Measurements from ENCODE around the gene RNASET2. TPM values are rescaled to one million over a fixed set of nuclear protein-coding genes. Genes with fewer than 3 reads are reported as not detected.
A peak's percentile ranks its signal among the peaks of the same experiment; 100 is the strongest.

RNASET2 gene
- total and polyA plus RNA-seq, 12 donors, result 19.4 to 218 (median 59.6) TPM

DNA sequence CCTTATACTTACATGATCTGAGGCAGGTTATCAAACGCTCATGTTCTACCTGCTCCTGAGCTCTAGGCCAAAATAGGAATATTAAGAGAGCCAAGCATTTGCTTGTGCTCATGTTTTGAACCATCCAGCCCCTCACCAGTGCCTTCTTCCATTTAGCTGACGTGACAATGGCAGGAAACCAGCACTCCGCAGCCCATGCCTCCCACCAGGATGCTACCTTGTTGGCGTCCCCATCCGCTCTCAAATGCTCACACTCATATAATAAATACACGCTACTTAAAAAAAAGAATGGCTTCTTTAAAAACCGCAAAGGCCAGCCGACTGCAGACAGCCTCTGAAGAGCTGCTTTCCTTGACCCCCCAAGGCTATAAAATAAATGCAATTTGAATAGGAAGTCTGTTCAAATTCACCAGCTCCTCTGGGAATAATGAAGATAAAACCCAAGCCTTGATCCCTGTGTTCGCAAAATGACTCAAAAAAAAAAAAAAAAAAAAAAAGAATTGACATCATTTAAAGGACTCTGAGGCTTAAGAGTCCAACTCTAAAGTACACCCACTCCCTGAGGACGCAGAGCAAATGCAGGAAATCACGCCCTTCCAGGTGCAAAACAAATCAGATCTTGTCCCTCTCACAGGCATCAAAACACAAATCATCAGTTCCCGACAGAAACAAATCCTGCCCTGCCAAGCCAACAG lies 29.0 kb downstream of the RNASET2 start:
- H3K9me3 ChIP-seq (replicated peaks in 1 of 3), result no peaks in the 10 kb centered on the region
- H3K4me3 ChIP-seq, result no peak overlapping the region
- no peaks in the 10 kb centered on the region for H3K27me3 ChIP-seq
- TF ChIP-seq POLR2A (IDR thresholded peaks at IDR 0.05), result no peak
- TF ChIP-seq CTCF (IDR thresholded peaks at IDR 0.05), result no peak
- intact Hi-C loops (cut with DNase I), result no loop called here
- H3K27ac ChIP-seq, result peak overlapping the region in 1 of 5 donors; percentile 59
- no peaks in the 10 kb centered on the region for H3K4me1 ChIP-seq (replicated peaks in 1 of 2)
- DNase-seq, result peak in 1 of 7 donors; percentile 65
- H3K36me3 ChIP-seq (replicated peaks in 1 of 2), result peaks cover 0 to 8% of the 10 kb centered on the region in 2 donors
- 84 to 92% (median 88%) methylated on average over 12 of the region's 12 CpGs for WGBS, 4 donors

- TF ChIP-seq CTCF (IDR thresholded peaks at IDR 0.05), result no peak
- TF ChIP-seq POLR2A (IDR thresholded peaks at IDR 0.05), result no peak
- no peaks in the 10 kb centered on the region for H3K9me3 ChIP-seq (replicated peaks in 1 of 3)
- no peaks in the 10 kb centered on the region for H3K27me3 ChIP-seq
- no peak overlapping the region for H3K4me3 ChIP-seq
- no peaks in the 10 kb centered on the region for H3K4me1 ChIP-seq (replicated peaks in 1 of 2)
- 86 to 94% (median 92%) methylated on average over 12 of the region's 12 CpGs for WGBS, 4 donors
- intact Hi-C loops (cut with DNase I), result no loop called here
- peak in 1 of 7 donors; percentile 42 for DNase-seq
- H3K36me3 ChIP-seq (replicated peaks in 1 of 2), result peaks cover 0 to 8% of the 10 kb centered on the region in 2 donors
- no peak overlapping the region for H3K27ac ChIP-seq
Observed at GRCh38 chr6:166926748-166927147, 29.6 kb downstream of the RNASET2 start.

DNA sequence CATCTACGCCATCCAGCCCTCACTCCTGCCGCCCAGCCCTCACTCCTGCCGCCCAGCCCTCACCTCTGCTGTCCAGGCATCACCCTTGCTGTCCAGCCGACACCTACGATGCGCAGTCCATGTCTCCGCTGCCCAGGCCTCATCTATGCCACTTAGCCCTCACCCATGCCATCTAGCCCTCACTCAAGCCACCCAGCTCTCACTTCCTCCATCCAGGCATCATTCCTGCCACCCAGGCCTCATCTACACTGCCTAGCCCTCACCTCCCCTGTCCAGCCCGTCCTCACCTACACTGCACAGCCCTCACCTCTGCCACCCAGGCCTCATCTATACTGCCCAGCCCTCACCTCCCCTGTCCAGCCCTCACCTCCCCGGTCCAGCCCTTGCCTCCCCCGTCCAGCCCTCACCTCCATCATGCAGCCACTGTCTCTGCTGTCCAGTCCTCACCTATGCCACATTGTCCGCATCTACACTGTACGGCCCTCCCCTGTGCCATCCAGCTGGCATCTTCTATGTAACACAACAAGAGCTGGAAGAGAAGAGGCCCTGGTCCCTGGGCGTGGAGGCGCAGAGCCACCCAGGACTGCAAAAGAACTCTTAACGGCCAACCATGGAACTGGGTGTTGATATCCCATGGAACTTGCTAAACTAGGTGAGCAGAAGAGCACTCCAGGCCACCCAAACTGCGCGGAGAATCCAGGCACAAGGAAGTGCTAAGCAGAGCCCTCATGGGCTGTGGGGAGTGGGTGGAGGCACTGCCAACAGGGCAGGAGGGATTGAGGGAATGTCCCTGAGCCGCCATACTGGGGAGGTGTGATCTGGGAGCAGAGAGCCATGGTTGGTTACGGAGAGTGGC lies 31.0 kb downstream of the RNASET2 start:
- 95 to 96% (median 96%) methylated on average over 19 of the region's 19 CpGs for WGBS, 4 donors
- TF ChIP-seq POLR2A (IDR thresholded peaks at IDR 0.05) (no peak), CTCF (IDR thresholded peaks at IDR 0.05) (no peak)
- Histone ChIP-seq H3K27ac (no peak overlapping the region), H3K9me3 (replicated peaks in 1 of 3) (no peaks in the 10 kb centered on the region), H3K36me3 (replicated peaks in 1 of 2) (peaks cover 0 to 8% of the 10 kb centered on the region in 2 donors), H3K27me3 (no peaks in the 10 kb centered on the region), H3K4me3 (no peak overlapping the region), H3K4me1 (replicated peaks in 1 of 2) (no peaks in the 10 kb centered on the region)
- intact Hi-C loops (cut with DNase I), result no loop called here
- DNase-seq, result peak in 1 of 7 donors; percentile 38

- 93 to 96% (median 95%) methylated on average over 9 of the region's 9 CpGs for WGBS, 4 donors
- Histone ChIP-seq H3K4me1 (replicated peaks in 1 of 2) (no peaks in the 10 kb centered on the region), H3K36me3 (replicated peaks in 1 of 2) (peaks cover 0 to 8% of the 10 kb centered on the region in 2 donors), H3K27me3 (no peaks in the 10 kb centered on the region), H3K4me3 (no peak overlapping the region), H3K9me3 (replicated peaks in 1 of 3) (no peaks in the 10 kb centered on the region), H3K27ac (no peak overlapping the region)
- intact Hi-C loops (cut with DNase I), result no loop called here
- DNase-seq, result peak in 1 of 7 donors; percentile 39
- TF ChIP-seq POLR2A (IDR thresholded peaks at IDR 0.05), result no peak
- TF ChIP-seq CTCF (IDR thresholded peaks at IDR 0.05), result no peak
Observed at GRCh38 chr6:166924531-166924930, 31.8 kb downstream of the RNASET2 start.

All from adrenal gland (tissue), 12 donors.